Measurements from ENCODE around the gene BCL11B.

Gene BCL11B

GRCh38 chr14:99150236-99150635 is 121.8 kb downstream of the BCL11B start:
- Histone ChIP-seq H3K36me3 (ENCODE audit: insufficient read depth, low read length) (no peaks in the 10 kb centered on the region), H3K27me3 (ENCODE audit: insufficient read depth, low read length) (no peaks in the 10 kb centered on the region), H3K79me2 (ENCODE audit: control insufficient read depth, insufficient read depth, low read length, unreplicated experiment) (no peaks in the 10 kb centered on the region), H3K4me1 (ENCODE audit: control insufficient read depth, insufficient read depth, low read length, unreplicated experiment) (no peaks in the 10 kb centered on the region), H2AFZ (ENCODE audit: low read length, unreplicated experiment) (no peak overlapping the region), H3K27ac (ENCODE audit: low read depth, low read length) (no peak overlapping the region), H3K4me3 (ENCODE audit: low read depth, low read length) (no peak overlapping the region)

DNA sequence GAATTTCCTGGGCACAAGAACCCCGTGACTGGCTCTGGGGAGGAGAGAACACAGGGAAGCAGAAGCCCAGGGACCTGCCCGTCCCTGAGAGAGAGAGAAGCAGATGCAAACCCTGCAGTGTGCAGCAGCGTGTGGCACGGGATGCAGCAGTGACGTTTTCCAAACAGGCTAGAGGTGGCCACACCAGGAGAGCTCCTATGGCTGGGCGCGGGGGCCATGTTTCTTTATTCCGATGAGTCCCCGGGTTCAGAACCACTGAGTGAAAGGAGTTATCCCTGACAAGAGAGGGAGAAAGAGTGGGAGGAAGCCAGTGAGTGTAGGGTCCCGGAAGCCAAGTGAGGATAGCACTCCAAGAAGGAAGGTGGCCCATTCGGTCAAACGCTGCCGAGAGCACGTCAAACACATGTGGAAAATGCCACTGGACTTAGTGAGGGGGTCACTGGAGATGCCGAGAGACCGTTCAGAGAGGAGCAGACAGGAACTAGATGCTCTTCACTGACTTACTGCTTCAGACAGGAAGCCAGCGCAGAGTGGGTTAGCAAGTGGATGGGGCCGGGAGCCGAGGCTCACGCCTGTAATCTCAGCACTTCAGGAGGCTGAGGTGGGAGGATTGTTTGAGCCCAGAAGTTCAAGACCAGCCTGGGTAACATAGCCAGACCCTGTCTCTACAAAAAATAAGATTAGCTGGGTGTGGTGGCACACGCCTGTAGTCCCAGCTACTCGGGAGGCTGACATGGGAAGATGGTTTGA is 123.0 kb downstream of the BCL11B start:
- no peaks in the 10 kb centered on the region for H3K27me3 ChIP-seq (ENCODE audit: insufficient read depth, low read length)
- H3K27ac ChIP-seq (ENCODE audit: low read depth, low read length) = no peak overlapping the region
- no peaks in the 10 kb centered on the region for H3K4me1 ChIP-seq (ENCODE audit: control insufficient read depth, insufficient read depth, low read length, unreplicated experiment)
- H2AFZ ChIP-seq (ENCODE audit: low read length, unreplicated experiment) = no peak overlapping the region
- no peaks in the 10 kb centered on the region for H3K36me3 ChIP-seq (ENCODE audit: insufficient read depth, low read length)
- no peak overlapping the region for H3K4me3 ChIP-seq (ENCODE audit: low read depth, low read length)
- no peaks in the 10 kb centered on the region for H3K79me2 ChIP-seq (ENCODE audit: control insufficient read depth, insufficient read depth, low read length, unreplicated experiment)

- H3K27ac ChIP-seq (ENCODE audit: low read depth, low read length) = no peak overlapping the region
- no peak overlapping the region for H3K4me3 ChIP-seq (ENCODE audit: low read depth, low read length)
- no peaks in the 10 kb centered on the region for H3K27me3 ChIP-seq (ENCODE audit: insufficient read depth, low read length)
- no peaks in the 10 kb centered on the region for H3K4me1 ChIP-seq (ENCODE audit: control insufficient read depth, insufficient read depth, low read length, unreplicated experiment)
- no peaks in the 10 kb centered on the region for H3K36me3 ChIP-seq (ENCODE audit: insufficient read depth, low read length)
- H3K79me2 ChIP-seq (ENCODE audit: control insufficient read depth, insufficient read depth, low read length, unreplicated experiment) = no peaks in the 10 kb centered on the region
- no peak overlapping the region for H2AFZ ChIP-seq (ENCODE audit: low read length, unreplicated experiment)
These were observed 123.9 kb downstream of the BCL11B start for GRCh38 chr14:99148131-99148530.

DNA sequence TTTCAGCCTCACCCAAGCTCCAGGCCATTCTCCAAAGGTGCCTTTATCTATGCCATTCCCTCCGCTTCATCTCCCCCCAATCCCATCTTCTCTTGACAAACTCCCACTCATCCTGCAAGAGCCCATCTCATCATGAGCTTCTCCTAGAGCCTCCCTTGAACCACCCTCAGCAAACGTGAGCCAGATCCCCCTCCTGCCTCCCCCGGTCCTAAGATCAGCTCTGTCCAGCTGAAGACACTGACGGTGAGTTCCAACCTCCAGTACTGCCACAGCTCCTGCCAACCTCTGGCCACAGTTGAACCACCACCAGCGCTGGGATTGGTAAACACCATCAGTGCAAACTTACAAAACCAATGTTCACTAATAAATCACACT is 124.6 kb downstream of the BCL11B start:
- H3K27me3 ChIP-seq (ENCODE audit: insufficient read depth, low read length) = no peaks in the 10 kb centered on the region
- no peaks in the 10 kb centered on the region for H3K79me2 ChIP-seq (ENCODE audit: control insufficient read depth, insufficient read depth, low read length, unreplicated experiment)
- no peaks in the 10 kb centered on the region for H3K4me1 ChIP-seq (ENCODE audit: control insufficient read depth, insufficient read depth, low read length, unreplicated experiment)
- no peak overlapping the region for H2AFZ ChIP-seq (ENCODE audit: low read length, unreplicated experiment)
- no peak overlapping the region for H3K4me3 ChIP-seq (ENCODE audit: low read depth, low read length)
- no peak overlapping the region for H3K27ac ChIP-seq (ENCODE audit: low read depth, low read length)
- H3K36me3 ChIP-seq (ENCODE audit: insufficient read depth, low read length) = no peaks in the 10 kb centered on the region

DNA sequence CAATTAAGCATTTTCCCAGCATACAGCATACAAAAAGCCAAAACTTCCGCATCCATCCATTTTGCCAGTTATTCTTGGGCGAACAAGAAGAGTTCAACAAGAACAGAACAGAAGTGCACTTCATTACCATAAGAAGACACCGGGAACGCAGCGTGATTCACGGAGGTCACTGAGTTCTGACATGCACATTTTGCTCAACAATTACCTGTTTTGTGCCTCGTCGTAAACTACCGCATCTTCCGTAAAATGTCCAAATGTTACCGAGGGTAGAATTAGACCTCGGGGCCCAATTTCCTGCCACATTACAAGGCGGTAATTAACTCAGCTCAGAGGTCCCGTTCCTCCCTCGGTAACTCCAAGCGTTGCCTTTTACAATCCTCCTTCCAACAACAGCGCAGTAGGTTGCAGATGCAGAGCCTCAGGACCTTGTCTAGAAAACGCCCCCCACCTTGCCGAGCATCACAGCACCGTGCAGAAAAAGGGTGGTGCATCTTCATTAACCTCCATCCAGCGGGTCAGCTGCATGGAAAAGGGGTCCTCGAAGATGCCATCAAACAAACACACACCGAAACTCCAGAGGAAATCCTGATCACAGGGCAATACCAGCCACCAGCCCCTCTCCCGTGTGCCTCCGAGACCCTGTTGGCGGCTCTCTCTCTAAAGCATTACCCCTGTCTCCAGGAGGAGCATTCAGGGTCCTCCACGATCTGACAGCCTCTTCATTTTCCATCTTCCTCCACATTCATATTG is 125.2 kb downstream of the BCL11B start:
- H2AFZ ChIP-seq (ENCODE audit: low read length, unreplicated experiment) = no peak overlapping the region
- no peaks in the 10 kb centered on the region for H3K79me2 ChIP-seq (ENCODE audit: control insufficient read depth, insufficient read depth, low read length, unreplicated experiment)
- H3K36me3 ChIP-seq (ENCODE audit: insufficient read depth, low read length) = no peaks in the 10 kb centered on the region

GRCh38 chr14:99145307-99145706 is 126.7 kb downstream of the BCL11B start:
- Histone ChIP-seq H3K4me1 (ENCODE audit: control insufficient read depth, insufficient read depth, low read length, unreplicated experiment) (no peaks in the 10 kb centered on the region), H2AFZ (ENCODE audit: low read length, unreplicated experiment) (no peak overlapping the region), H3K4me3 (ENCODE audit: low read depth, low read length) (no peak overlapping the region), H3K79me2 (ENCODE audit: control insufficient read depth, insufficient read depth, low read length, unreplicated experiment) (no peaks in the 10 kb centered on the region), H3K36me3 (ENCODE audit: insufficient read depth, low read length) (no peaks in the 10 kb centered on the region), H3K27ac (ENCODE audit: low read depth, low read length) (no peak overlapping the region), H3K27me3 (ENCODE audit: insufficient read depth, low read length) (no peaks in the 10 kb centered on the region)

More for the DNA sequence above, 125.2 kb downstream of the BCL11B start:
- no peaks in the 10 kb centered on the region for H3K27me3 ChIP-seq (ENCODE audit: insufficient read depth, low read length)
- H3K4me3 ChIP-seq (ENCODE audit: low read depth, low read length) = no peak overlapping the region
- H3K4me1 ChIP-seq (ENCODE audit: control insufficient read depth, insufficient read depth, low read length, unreplicated experiment) = no peaks in the 10 kb centered on the region
- no peak overlapping the region for H3K27ac ChIP-seq (ENCODE audit: low read depth, low read length)

DNA sequence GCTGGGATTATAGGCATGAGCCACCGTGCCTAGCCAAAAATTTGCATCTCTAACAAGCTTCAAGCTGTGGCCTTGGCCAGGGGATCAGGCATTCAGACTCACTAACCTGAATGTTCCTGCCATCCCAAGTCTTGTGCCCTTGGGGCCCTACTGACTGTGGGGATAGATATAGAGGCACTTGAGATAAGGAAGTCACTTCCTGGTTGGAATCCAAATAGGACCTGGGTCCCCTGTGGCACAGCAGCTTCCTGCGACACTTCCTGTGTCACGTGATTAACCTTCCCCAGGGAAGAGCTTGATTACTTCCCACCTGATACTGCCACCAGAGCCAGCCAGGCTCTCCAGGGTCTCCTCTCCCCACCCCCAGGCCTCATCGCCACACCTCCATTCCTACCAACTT is 128.2 kb downstream of the BCL11B start:
- no peaks in the 10 kb centered on the region for H3K79me2 ChIP-seq (ENCODE audit: control insufficient read depth, insufficient read depth, low read length, unreplicated experiment)
- H3K4me1 ChIP-seq (ENCODE audit: control insufficient read depth, insufficient read depth, low read length, unreplicated experiment) = no peaks in the 10 kb centered on the region
- H2AFZ ChIP-seq (ENCODE audit: low read length, unreplicated experiment) = no peak overlapping the region
- no peak overlapping the region for H3K27ac ChIP-seq (ENCODE audit: low read depth, low read length)
- no peak overlapping the region for H3K4me3 ChIP-seq (ENCODE audit: low read depth, low read length)
- no peaks in the 10 kb centered on the region for H3K36me3 ChIP-seq (ENCODE audit: insufficient read depth, low read length)
- no peaks in the 10 kb centered on the region for H3K27me3 ChIP-seq (ENCODE audit: insufficient read depth, low read length)

DNA sequence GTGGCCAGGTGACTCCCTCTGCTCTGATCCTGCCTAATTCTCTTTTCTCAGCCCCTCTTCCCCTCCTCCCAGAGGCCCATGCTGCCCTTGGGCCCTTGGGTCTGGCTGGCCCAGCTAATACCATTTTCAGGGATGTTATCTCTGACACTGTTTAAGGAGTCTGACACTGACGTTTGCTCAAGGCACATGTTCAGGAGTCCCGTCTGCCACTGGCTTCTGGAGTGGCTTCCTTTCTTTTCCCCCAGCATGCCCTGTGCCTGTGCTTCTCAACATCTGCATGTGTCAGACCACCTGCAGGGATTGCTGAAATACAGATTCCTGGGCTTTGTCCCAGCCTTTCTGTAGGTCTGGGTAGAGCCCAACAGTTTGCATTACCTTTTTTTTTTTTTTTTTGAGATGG is 128.9 kb downstream of the BCL11B start:
- Histone ChIP-seq H3K27me3 (ENCODE audit: insufficient read depth, low read length) (no peaks in the 10 kb centered on the region), H3K79me2 (ENCODE audit: control insufficient read depth, insufficient read depth, low read length, unreplicated experiment) (no peaks in the 10 kb centered on the region), H2AFZ (ENCODE audit: low read length, unreplicated experiment) (no peak overlapping the region), H3K27ac (ENCODE audit: low read depth, low read length) (no peak overlapping the region), H3K4me3 (ENCODE audit: low read depth, low read length) (no peak overlapping the region), H3K36me3 (ENCODE audit: insufficient read depth, low read length) (no peaks in the 10 kb centered on the region), H3K4me1 (ENCODE audit: control insufficient read depth, insufficient read depth, low read length, unreplicated experiment) (no peaks in the 10 kb centered on the region)

DNA sequence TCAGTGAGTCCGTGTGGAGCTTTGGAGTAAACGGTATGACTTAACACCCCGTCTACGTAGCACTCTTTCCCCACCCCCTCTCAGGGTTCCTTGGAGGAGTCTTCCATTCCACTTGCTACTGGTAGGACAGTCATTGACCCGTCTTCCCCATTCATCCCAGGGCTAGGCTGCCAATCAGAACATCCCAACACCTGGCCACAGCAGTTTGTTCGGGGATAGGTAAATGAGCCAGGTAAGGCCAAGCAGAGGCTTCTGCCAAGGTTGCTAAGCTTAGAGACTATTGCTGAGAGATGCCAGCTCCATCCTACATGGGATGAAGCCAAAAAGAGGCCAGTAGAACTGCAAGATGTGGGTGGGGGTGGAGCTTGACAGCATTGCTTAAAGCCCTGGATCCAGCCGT is 130.8 kb downstream of the BCL11B start:
- Histone ChIP-seq H3K36me3 (ENCODE audit: insufficient read depth, low read length) (no peaks in the 10 kb centered on the region), H3K27ac (ENCODE audit: low read depth, low read length) (no peak overlapping the region), H2AFZ (ENCODE audit: low read length, unreplicated experiment) (no peak overlapping the region), H3K27me3 (ENCODE audit: insufficient read depth, low read length) (no peaks in the 10 kb centered on the region), H3K4me1 (ENCODE audit: control insufficient read depth, insufficient read depth, low read length, unreplicated experiment) (no peaks in the 10 kb centered on the region), H3K4me3 (ENCODE audit: low read depth, low read length) (no peak overlapping the region), H3K79me2 (ENCODE audit: control insufficient read depth, insufficient read depth, low read length, unreplicated experiment) (no peaks in the 10 kb centered on the region)

DNA sequence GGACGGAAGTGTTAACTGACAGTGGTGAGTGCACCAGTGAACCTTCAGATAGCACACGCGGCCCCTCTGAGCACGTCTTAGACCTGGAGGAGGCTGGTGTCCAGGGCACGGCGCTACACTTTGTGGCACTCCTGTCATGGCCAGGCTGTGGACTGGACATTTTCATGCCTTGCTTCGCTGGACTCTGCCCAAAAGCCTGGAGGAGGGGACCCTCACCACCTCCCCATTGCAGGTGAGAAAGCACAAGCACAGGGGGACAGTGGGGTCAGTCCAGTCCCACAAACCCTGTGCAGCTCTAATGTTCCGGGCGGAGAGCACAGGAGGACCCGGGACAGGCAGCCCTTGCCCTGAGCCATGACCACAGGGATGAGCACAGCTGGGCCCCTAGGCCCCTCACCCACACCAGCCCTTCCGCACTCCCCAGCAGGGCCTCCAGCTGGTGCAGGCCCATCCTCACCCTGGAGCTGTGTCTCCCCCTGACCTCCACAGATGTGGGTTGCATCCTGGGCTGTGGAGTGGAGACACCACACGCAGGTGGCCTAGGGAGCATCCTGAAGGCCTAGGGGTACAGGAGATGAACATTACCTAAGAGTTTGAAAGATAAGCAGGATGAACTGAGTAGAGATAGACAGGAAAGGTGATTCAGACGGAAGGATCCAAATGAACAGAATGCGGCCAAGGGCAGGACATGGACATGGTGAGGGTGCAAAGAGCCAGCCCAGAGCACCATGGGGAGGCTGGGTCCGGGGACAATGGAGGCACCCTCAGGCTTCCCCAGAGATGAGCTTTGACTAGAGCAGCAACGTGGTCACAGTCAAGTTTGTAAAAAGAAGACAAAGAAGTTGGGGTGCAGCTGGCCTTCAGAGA is 132.8 kb downstream of the BCL11B start:
- no peak overlapping the region for H2AFZ ChIP-seq (ENCODE audit: low read length, unreplicated experiment)
- no peaks in the 10 kb centered on the region for H3K36me3 ChIP-seq (ENCODE audit: insufficient read depth, low read length)
- H3K27me3 ChIP-seq (ENCODE audit: insufficient read depth, low read length) = no peaks in the 10 kb centered on the region
- H3K79me2 ChIP-seq (ENCODE audit: control insufficient read depth, insufficient read depth, low read length, unreplicated experiment) = no peaks in the 10 kb centered on the region
- H3K4me1 ChIP-seq (ENCODE audit: control insufficient read depth, insufficient read depth, low read length, unreplicated experiment) = no peaks in the 10 kb centered on the region
- no peak overlapping the region for H3K27ac ChIP-seq (ENCODE audit: low read depth, low read length)
- H3K4me3 ChIP-seq (ENCODE audit: low read depth, low read length) = no peak overlapping the region

Data from ACC112 (cell line).